CD4-positive, CD25-positive, alpha-beta regulatory T cell (primary cell): ENCODE data around the gene PHOSPHO1. TPM values are rescaled to one million over a fixed set of nuclear protein-coding genes. Genes with fewer than 3 reads are reported as not detected.
A peak's percentile ranks its signal among the peaks of the same experiment; 100 is the strongest.
"Not testable (repeated sequence)": the region's sequence is repeated elsewhere in the genome, so short reads cannot be mapped to it uniquely, and the experiment has no call there.

Experiments used
- ATAC-seq, 2 donors: fragments of 150-1000 bp; cut with Tn5 transposase; one replicate each; pipeline ENCODE4 v1.10.0; 2021; ENCODE audit warnings: low read depth in 2 of 2, moderate number of reproducible peaks in 2 of 2, moderate library complexity in 1 of 2
- DNase-seq, 3 donors: peaks; one replicate each; pipeline versions ENCODE4 v3.0.0 to v3.0.0-alpha.2; 2012 to 2022; ENCODE audit warnings: mixed read lengths in 1 of 3
- H3K27ac ChIP-seq: one replicate; pipeline ENCODE4 v1.7.0; 2013; ENCODE audit warnings: mild to moderate bottlenecking, low read length; ENCODE audit not compliant: insufficient read depth, poor library complexity, severe bottlenecking
- H3K27me3 ChIP-seq: one replicate; pipeline ENCODE4 v1.7.0; 2013; ENCODE audit warnings: low read length; ENCODE audit not compliant: control insufficient read depth, insufficient read depth
- H3K36me3 ChIP-seq: one replicate; pipeline ENCODE4 v1.7.0; 2013; ENCODE audit warnings: mild to moderate bottlenecking, low read length, moderate library complexity; ENCODE audit not compliant: control insufficient read depth, insufficient read depth
- H3K4me1 ChIP-seq: 2 replicates; pipeline ENCODE4 v1.7.0; 2013; ENCODE audit warnings: mild to moderate bottlenecking, low read length; ENCODE audit not compliant: insufficient read depth, control insufficient read depth, poor library complexity, severe bottlenecking
- H3K4me3 ChIP-seq: one replicate; pipeline ENCODE4 v1.7.0; 2013; ENCODE audit warnings: low read depth, mild to moderate bottlenecking, low read length, moderate library complexity
- H3K9me3 ChIP-seq, 2 experiments: 1 replicate in 1 of 2; 2 replicates in 1 of 2; pipeline ENCODE4 v1.7.0; 2013; ENCODE audit warnings: low read length in 2 of 2, mild to moderate bottlenecking in 1 of 2, moderate library complexity in 1 of 2; ENCODE audit not compliant: control insufficient read depth in 2 of 2
- H3K27ac Mint-ChIP-seq, 3 donors: one replicate each; pipeline ENCODE4 v1.8.0; 2020 to 2022; ENCODE audit warnings: mild to moderate bottlenecking in 3 of 3, mixed read lengths in 3 of 3, moderate library complexity in 2 of 3
- H3K27me3 Mint-ChIP-seq: one replicate; pipeline ENCODE4 v1.8.0; 2022; ENCODE audit warnings: mild to moderate bottlenecking, mixed read lengths
- H3K36me3 Mint-ChIP-seq: one replicate; pipeline ENCODE4 v1.8.0; 2020; ENCODE audit warnings: mixed read lengths
- H3K4me1 Mint-ChIP-seq, 4 donors: one replicate each; pipeline ENCODE4 v1.8.0; 2020 to 2022; ENCODE audit warnings: mixed read lengths in 4 of 4, mild to moderate bottlenecking in 1 of 4
- H3K4me3 Mint-ChIP-seq, 4 donors: one replicate each; pipeline ENCODE4 v1.8.0; 2020 to 2022; ENCODE audit warnings: mild to moderate bottlenecking in 4 of 4, mixed read lengths in 4 of 4, moderate library complexity in 3 of 4
- H3K9me3 Mint-ChIP-seq, 7 donors: one replicate each; pipeline ENCODE4 v1.8.0; 2020 to 2022; ENCODE audit warnings: mixed read lengths in 7 of 7, mild to moderate bottlenecking in 3 of 7, moderate library complexity in 2 of 7
- polyA plus RNA-seq, 4 donors: library from polyadenylated mRNA; unstranded; fragments of 300-500 nt; fragmentation: Illumina TruSeq; gene quantifications; one replicate each; pipeline ENCODE4 v1.2.3, GENCODE V29; 2021
- total RNA-seq: library from RNA; stranded (reverse); gene quantifications from one replicate; pipeline ENCODE4 v1.2.3, GENCODE V29; 2022

The PHOSPHO1 gene
- total and polyA plus RNA-seq, 5 donors from 2014 or later = 0.11 to 0.24 (median 0.15) TPM; not detected in 2

GRCh38 chr17:49185381-49185780 lies 45.2 kb downstream of the PHOSPHO1 start:
- H3K4me3 Mint-ChIP-seq, H3K27me3 Mint-ChIP-seq, H3K36me3 Mint-ChIP-seq, ATAC-seq, H3K4me1 ChIP-seq, H3K4me1 Mint-ChIP-seq, DNase-seq, H3K27ac Mint-ChIP-seq, H3K4me3 ChIP-seq, H3K27me3 ChIP-seq, H3K27ac ChIP-seq, H3K9me3 ChIP-seq, H3K36me3 ChIP-seq: not testable (repeated sequence)
- H3K9me3 Mint-ChIP-seq = peaks cover 0 to 19% (median 2%) of the 10 kb centered on the region in 7 donors

GRCh38 chr17:49184522-49184921 lies 46.1 kb downstream of the PHOSPHO1 start:
- not testable (repeated sequence) for H3K4me1 ChIP-seq, H3K4me3 ChIP-seq, H3K4me3 Mint-ChIP-seq, H3K27me3 ChIP-seq, ATAC-seq, H3K27me3 Mint-ChIP-seq, H3K9me3 ChIP-seq, H3K4me1 Mint-ChIP-seq, H3K36me3 ChIP-seq, H3K27ac ChIP-seq, H3K27ac Mint-ChIP-seq, DNase-seq, H3K36me3 Mint-ChIP-seq
- peaks cover 0 to 19% (median 2%) of the 10 kb centered on the region in 7 donors for H3K9me3 Mint-ChIP-seq

GRCh38 chr17:49183801-49184200 lies 46.8 kb downstream of the PHOSPHO1 start:
- Histone ChIP-seq H3K9me3 (peaks cover 0 to 7% of the 10 kb centered on the region in 2 experiments), H3K36me3 (no peaks in the 10 kb centered on the region), H3K27ac (no peak overlapping the region), H3K27me3 (no peaks in the 10 kb centered on the region), H3K4me1 (no peaks in the 10 kb centered on the region), H3K4me3 (no peak overlapping the region)
- Mint-ChIP-seq H3K27me3 (peaks cover 7% of the 10 kb centered on the region), H3K36me3 (peaks cover 3% of the 10 kb centered on the region), H3K27ac (no peak overlapping the region), H3K9me3 (peaks cover 0 to 19% (median 2%) of the 10 kb centered on the region in 7 donors), H3K4me3 (no peak overlapping the region), H3K4me1 (peaks cover 0 to 5% (median 4%) of the 10 kb centered on the region in 4 donors)
- ATAC-seq (no peak), DNase-seq (no peak)

- H3K27ac ChIP-seq = no peak overlapping the region
- ATAC-seq = no peak
- Mint-ChIP-seq H3K27ac (no peak overlapping the region), H3K36me3 (peaks cover 3% of the 10 kb centered on the region), H3K27me3 (peaks cover 7% of the 10 kb centered on the region), H3K9me3 (peaks cover 0 to 19% (median 2%) of the 10 kb centered on the region in 7 donors), H3K4me3 (no peak overlapping the region), H3K4me1 (peaks cover 0 to 5% (median 4%) of the 10 kb centered on the region in 4 donors)
- DNase-seq = no peak
- no peaks in the 10 kb centered on the region for H3K4me1 ChIP-seq
- H3K4me3 ChIP-seq = no peak overlapping the region
- H3K27me3 ChIP-seq = no peaks in the 10 kb centered on the region
- peaks cover 0 to 7% of the 10 kb centered on the region in 2 experiments for H3K9me3 ChIP-seq
- H3K36me3 ChIP-seq = no peaks in the 10 kb centered on the region
Observed at GRCh38 chr17:49183341-49183740, 47.2 kb downstream of the PHOSPHO1 start.

GRCh38 chr17:49180998-49181635 lies 49.5 kb downstream of the PHOSPHO1 start:
- Mint-ChIP-seq H3K27ac (no peak overlapping the region), H3K4me3 (no peak overlapping the region), H3K36me3 (peaks cover 6% of the 10 kb centered on the region), H3K9me3 (peaks cover 0 to 28% (median 2%) of the 10 kb centered on the region in 7 donors), H3K27me3 (peaks cover 8% of the 10 kb centered on the region), H3K4me1 (peaks cover 0 to 5% (median 4%) of the 10 kb centered on the region in 4 donors)
- no peak for DNase-seq
- H3K27me3 ChIP-seq = no peaks in the 10 kb centered on the region
- no peak overlapping the region for H3K27ac ChIP-seq
- H3K36me3 ChIP-seq = no peaks in the 10 kb centered on the region
- H3K9me3 ChIP-seq = peaks cover 14 to 22% of the 10 kb centered on the region in 2 experiments
- H3K4me3 ChIP-seq = no peak overlapping the region
- ATAC-seq = no peak
- H3K4me1 ChIP-seq = no peaks in the 10 kb centered on the region

- H3K27ac Mint-ChIP-seq = no peak overlapping the region
- ATAC-seq = no peak
- H3K27me3 Mint-ChIP-seq = peaks cover 10% of the 10 kb centered on the region
- no peaks in the 10 kb centered on the region for H3K4me1 ChIP-seq
- H3K27ac ChIP-seq = no peak overlapping the region
- H3K4me3 ChIP-seq = no peak overlapping the region
- peaks cover 8% of the 10 kb centered on the region for H3K36me3 Mint-ChIP-seq
- H3K4me1 Mint-ChIP-seq = peaks cover 0 to 5% (median 4%) of the 10 kb centered on the region in 4 donors
- H3K4me3 Mint-ChIP-seq = no peak overlapping the region
- peaks cover 19 to 25% of the 10 kb centered on the region in 2 experiments for H3K9me3 ChIP-seq
- peaks cover 2 to 34% (median 5%) of the 10 kb centered on the region in 7 donors for H3K9me3 Mint-ChIP-seq
- DNase-seq = peak; percentile 44 to 54 (median 49)
- H3K36me3 ChIP-seq = no peaks in the 10 kb centered on the region
- H3K27me3 ChIP-seq = no peaks in the 10 kb centered on the region
Observed at GRCh38 chr17:49180303-49180702, 50.3 kb downstream of the PHOSPHO1 start.

GRCh38 chr17:49175978-49176377 lies 54.6 kb downstream of the PHOSPHO1 start:
- not testable (repeated sequence) for H3K4me3 Mint-ChIP-seq, H3K4me1 Mint-ChIP-seq, H3K27me3 ChIP-seq, H3K36me3 ChIP-seq, H3K27ac Mint-ChIP-seq, H3K27ac ChIP-seq, H3K4me1 ChIP-seq, H3K4me3 ChIP-seq, ATAC-seq, DNase-seq
- H3K27me3 Mint-ChIP-seq = peaks cover 29% of the 10 kb centered on the region
- peaks cover 26 to 36% of the 10 kb centered on the region in 2 experiments for H3K9me3 ChIP-seq
- H3K36me3 Mint-ChIP-seq = peaks cover 10% of the 10 kb centered on the region
- peaks cover 3 to 39% (median 16%) of the 10 kb centered on the region in 7 donors for H3K9me3 Mint-ChIP-seq
